Fibroblast of gingiva (primary cell): Measurements from ENCODE around the gene GBX2.

Experiments used
- DNase-seq: peaks from one replicate; pipeline ENCODE4 v3.0.0-alpha.2; 2011; ENCODE audit warnings: low read depth

The GBX2 gene

DNA sequence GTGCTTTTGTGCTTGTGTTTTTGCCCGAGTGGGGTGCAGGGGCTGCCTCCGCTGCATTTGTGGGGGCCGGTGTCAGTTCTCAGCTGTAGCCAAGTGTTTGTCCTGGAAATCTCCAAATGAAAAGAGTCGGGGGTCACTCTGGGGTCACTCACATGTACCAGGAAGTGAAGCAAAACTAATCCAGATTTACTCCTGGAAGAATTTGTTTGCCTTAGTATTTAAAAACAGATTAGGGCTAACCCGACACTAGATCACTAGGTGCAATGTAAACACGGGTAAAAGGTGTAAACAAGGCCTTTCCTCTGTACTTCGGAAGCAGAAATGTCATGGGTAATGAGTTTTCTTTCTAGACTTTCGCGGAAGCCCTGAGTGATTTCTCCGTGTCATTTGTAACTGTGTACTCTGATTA lies 50.3 kb downstream of the GBX2 start:
- no peak for DNase-seq

DNA sequence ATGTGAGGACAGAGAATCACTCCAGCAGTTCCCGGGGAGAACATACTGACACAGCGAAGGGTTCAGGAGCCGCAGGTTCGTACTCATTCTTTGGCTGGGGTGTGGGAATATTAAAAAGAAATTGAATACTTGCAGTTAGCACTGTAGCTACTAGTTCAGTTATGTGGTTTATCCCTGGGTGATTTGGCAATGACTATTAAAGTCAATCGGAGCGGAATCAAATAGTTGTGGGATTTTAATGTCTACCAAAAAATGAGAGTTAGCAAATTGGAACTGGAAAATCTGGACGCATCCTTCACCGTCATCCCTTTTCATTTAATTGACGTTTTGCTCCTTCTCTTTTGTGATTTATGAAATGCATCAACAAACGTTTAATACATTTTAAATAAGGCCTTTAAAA lies 50.8 kb downstream of the GBX2 start:
- DNase-seq: no peak
